CD4-positive, CD25-positive, alpha-beta regulatory T cell (primary cell): ENCODE measurements around the gene ADGRL1. TPM values are rescaled to one million over a fixed set of nuclear protein-coding genes. Genes with fewer than 3 reads are reported as not detected.

Source experiments
- ATAC-seq, 2 donors: fragments of 150-1000 bp; cut with Tn5 transposase; one replicate each; pipeline ENCODE4 v1.10.0; 2021; ENCODE audit warnings: low read depth in 2 of 2, moderate number of reproducible peaks in 2 of 2, moderate library complexity in 1 of 2
- DNase-seq, 3 donors: peaks; one replicate each; pipeline versions ENCODE4 v3.0.0 to v3.0.0-alpha.2; 2012 to 2022; ENCODE audit warnings: mixed read lengths in 1 of 3
- H3K27ac ChIP-seq: one replicate; pipeline ENCODE4 v1.7.0; 2013; ENCODE audit warnings: mild to moderate bottlenecking, low read length; ENCODE audit not compliant: insufficient read depth, poor library complexity, severe bottlenecking
- H3K27me3 ChIP-seq: one replicate; pipeline ENCODE4 v1.7.0; 2013; ENCODE audit warnings: low read length; ENCODE audit not compliant: control insufficient read depth, insufficient read depth
- H3K36me3 ChIP-seq: one replicate; pipeline ENCODE4 v1.7.0; 2013; ENCODE audit warnings: mild to moderate bottlenecking, low read length, moderate library complexity; ENCODE audit not compliant: control insufficient read depth, insufficient read depth
- H3K4me1 ChIP-seq: 2 replicates; pipeline ENCODE4 v1.7.0; 2013; ENCODE audit warnings: mild to moderate bottlenecking, low read length; ENCODE audit not compliant: insufficient read depth, control insufficient read depth, poor library complexity, severe bottlenecking
- H3K4me3 ChIP-seq: one replicate; pipeline ENCODE4 v1.7.0; 2013; ENCODE audit warnings: low read depth, mild to moderate bottlenecking, low read length, moderate library complexity
- H3K9me3 ChIP-seq, 2 experiments: 1 replicate in 1 of 2; 2 replicates in 1 of 2; pipeline ENCODE4 v1.7.0; 2013; ENCODE audit warnings: low read length in 2 of 2, mild to moderate bottlenecking in 1 of 2, moderate library complexity in 1 of 2; ENCODE audit not compliant: control insufficient read depth in 2 of 2
- H3K27ac Mint-ChIP-seq, 3 donors: one replicate each; pipeline ENCODE4 v1.8.0; 2020 to 2022; ENCODE audit warnings: mild to moderate bottlenecking in 3 of 3, mixed read lengths in 3 of 3, moderate library complexity in 2 of 3
- H3K27me3 Mint-ChIP-seq: one replicate; pipeline ENCODE4 v1.8.0; 2022; ENCODE audit warnings: mild to moderate bottlenecking, mixed read lengths
- H3K36me3 Mint-ChIP-seq: one replicate; pipeline ENCODE4 v1.8.0; 2020; ENCODE audit warnings: mixed read lengths
- H3K4me1 Mint-ChIP-seq, 4 donors: one replicate each; pipeline ENCODE4 v1.8.0; 2020 to 2022; ENCODE audit warnings: mixed read lengths in 4 of 4, mild to moderate bottlenecking in 1 of 4
- H3K4me3 Mint-ChIP-seq, 4 donors: one replicate each; pipeline ENCODE4 v1.8.0; 2020 to 2022; ENCODE audit warnings: mild to moderate bottlenecking in 4 of 4, mixed read lengths in 4 of 4, moderate library complexity in 3 of 4
- H3K9me3 Mint-ChIP-seq, 7 donors: one replicate each; pipeline ENCODE4 v1.8.0; 2020 to 2022; ENCODE audit warnings: mixed read lengths in 7 of 7, mild to moderate bottlenecking in 3 of 7, moderate library complexity in 2 of 7
- polyA plus RNA-seq, 4 donors: library from polyadenylated mRNA; unstranded; fragments of 300-500 nt; fragmentation: Illumina TruSeq; gene quantifications; one replicate each; pipeline ENCODE4 v1.2.3, GENCODE V29; 2021
- total RNA-seq: library from RNA; stranded (reverse); gene quantifications from one replicate; pipeline ENCODE4 v1.2.3, GENCODE V29; 2022

The ADGRL1 gene
- total and polyA plus RNA-seq, 5 donors from 2014 or later = 0.21 to 8.2 (median 0.34) TPM; not detected in 1

DNA sequence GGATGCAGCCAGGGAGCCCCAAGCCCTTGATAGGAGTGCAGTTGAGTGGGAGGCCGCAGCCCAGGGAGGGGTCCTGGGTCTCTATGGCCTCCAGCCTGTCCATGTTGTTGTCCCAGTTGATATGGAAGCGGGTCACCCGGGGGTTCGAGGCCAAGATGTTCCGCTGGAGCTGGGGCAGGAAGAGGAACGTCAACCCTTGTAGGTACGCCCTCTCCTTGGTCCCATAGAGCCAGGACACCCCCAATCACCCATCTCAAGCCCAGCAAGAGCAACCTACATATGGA is 85.5 kb downstream of the ADGRL1 start:
- Mint-ChIP-seq H3K4me1 (peaks cover 0 to 30% (median 23%) of the 10 kb centered on the region in 4 donors), H3K27ac (no peak overlapping the region), H3K36me3 (peaks cover 3% of the 10 kb centered on the region), H3K27me3 (no peaks in the 10 kb centered on the region), H3K9me3 (peaks cover 0 to 2% (median 0%) of the 10 kb centered on the region in 7 donors), H3K4me3 (peak overlapping the region in 1 of 4 donors; percentile 70)
- Histone ChIP-seq H3K9me3 (no peaks in the 10 kb centered on the region), H3K27me3 (no peaks in the 10 kb centered on the region), H3K27ac (no peak overlapping the region), H3K4me1 (peaks cover 26% of the 10 kb centered on the region), H3K4me3 (no peak overlapping the region), H3K36me3 (no peaks in the 10 kb centered on the region)
- no peak for DNase-seq
- no peak for ATAC-seq

DNA sequence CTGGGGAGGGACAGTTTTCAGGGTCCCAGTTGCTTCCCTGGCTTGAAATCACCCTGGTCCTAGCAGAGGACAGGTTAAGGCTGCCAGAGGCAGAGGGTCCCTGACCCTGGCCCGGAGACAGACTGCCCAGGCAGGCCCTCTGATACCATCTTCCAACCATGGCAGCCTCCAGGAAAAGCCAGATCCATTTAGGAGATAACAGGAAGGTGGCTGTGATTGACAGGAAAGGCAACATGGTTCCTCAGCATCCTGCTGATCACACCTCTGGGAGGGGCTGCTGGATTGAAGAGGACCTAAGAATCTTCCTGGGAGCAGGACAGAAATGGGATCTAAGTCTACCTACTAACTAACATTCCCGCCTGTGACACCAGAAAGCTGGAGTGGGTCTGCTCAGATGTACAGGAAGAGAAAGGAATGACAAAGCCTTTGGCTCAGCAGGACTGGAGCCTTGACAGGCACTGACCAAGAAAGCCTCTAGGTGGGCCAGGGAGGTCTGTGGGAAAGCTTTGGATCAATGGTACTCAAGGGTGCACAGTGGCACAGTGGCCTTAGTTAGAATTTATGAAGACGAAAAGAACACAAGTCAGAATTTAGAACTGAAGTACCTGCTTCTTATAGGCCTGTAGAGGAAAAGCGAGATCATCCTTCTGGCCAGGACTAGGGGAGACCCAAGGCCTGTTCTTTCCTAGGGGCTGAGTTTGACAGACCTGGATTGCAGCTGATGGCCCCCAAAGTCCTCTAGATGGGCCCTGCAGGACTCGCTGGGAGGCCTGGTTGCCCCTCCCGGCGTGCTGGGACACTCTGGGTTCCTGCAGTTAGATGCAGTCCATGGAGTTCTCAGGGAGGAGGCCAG is 86.1 kb downstream of the ADGRL1 start:
- H3K4me3 Mint-ChIP-seq = peak overlapping the region in 3 of 4 donors; percentile 29 to 91 (median 47)
- H3K9me3 Mint-ChIP-seq = peaks cover 0 to 2% (median 0%) of the 10 kb centered on the region in 7 donors
- peak overlapping the region in 2 of 3 donors; percentile 65 to 91 for H3K27ac Mint-ChIP-seq
- no peak overlapping the region for H3K27ac ChIP-seq
- H3K27me3 ChIP-seq = no peaks in the 10 kb centered on the region
- H3K4me3 ChIP-seq = no peak overlapping the region
- no peaks in the 10 kb centered on the region for H3K36me3 ChIP-seq
- peaks cover 32% of the 10 kb centered on the region for H3K4me1 ChIP-seq
- H3K4me1 Mint-ChIP-seq = peaks cover 0 to 34% (median 26%) of the 10 kb centered on the region in 4 donors
- peaks cover 3% of the 10 kb centered on the region for H3K36me3 Mint-ChIP-seq
- DNase-seq = no peak
- no peaks in the 10 kb centered on the region for H3K9me3 ChIP-seq
- no peaks in the 10 kb centered on the region for H3K27me3 Mint-ChIP-seq
- no peak for ATAC-seq

GRCh38 chr19:14119146-14119545 is 86.8 kb downstream of the ADGRL1 start:
- H3K36me3 Mint-ChIP-seq = peaks cover 3% of the 10 kb centered on the region
- Histone ChIP-seq H3K9me3 (no peaks in the 10 kb centered on the region), H3K4me3 (no peak overlapping the region), H3K36me3 (no peaks in the 10 kb centered on the region), H3K27ac (peak overlapping the region; percentile 70), H3K4me1 (peaks cover 36% of the 10 kb centered on the region), H3K27me3 (no peaks in the 10 kb centered on the region)
- DNase-seq = no peak
- ATAC-seq = no peak
- peak overlapping the region; percentile 89 to 92 (median 92) for H3K4me3 Mint-ChIP-seq
- no peaks in the 10 kb centered on the region for H3K27me3 Mint-ChIP-seq
- H3K27ac Mint-ChIP-seq = peak overlapping the region; percentile 63 to 97 (median 91)
- H3K4me1 Mint-ChIP-seq = peaks cover 0 to 38% (median 28%) of the 10 kb centered on the region in 4 donors
- peaks cover 0 to 2% (median 0%) of the 10 kb centered on the region in 7 donors for H3K9me3 Mint-ChIP-seq

- H3K36me3 ChIP-seq = no peaks in the 10 kb centered on the region
- peak overlapping the region; percentile 70 for H3K27ac ChIP-seq
- peak overlapping the region; percentile 88 to 97 (median 91) for H3K27ac Mint-ChIP-seq
- H3K9me3 ChIP-seq = no peaks in the 10 kb centered on the region
- peaks cover 36% of the 10 kb centered on the region for H3K4me1 ChIP-seq
- DNase-seq (peak; percentile 22 to 35 (median 23)), ATAC-seq (no peak)
- H3K4me3 ChIP-seq = peak overlapping the region; percentile 43
- no peaks in the 10 kb centered on the region for H3K27me3 ChIP-seq
- H3K27me3 Mint-ChIP-seq = no peaks in the 10 kb centered on the region
- peaks cover 3% of the 10 kb centered on the region for H3K36me3 Mint-ChIP-seq
- peaks cover 0 to 45% (median 28%) of the 10 kb centered on the region in 4 donors for H3K4me1 Mint-ChIP-seq
- peaks cover 0 to 2% (median 0%) of the 10 kb centered on the region in 7 donors for H3K9me3 Mint-ChIP-seq
- peak overlapping the region; percentile 89 to 92 (median 92) for H3K4me3 Mint-ChIP-seq
These were observed 87.6 kb downstream of the ADGRL1 start for GRCh38 chr19:14118165-14119051.

- peak within 1 kb of the TSS; percentile 70 for H3K27ac ChIP-seq
- H3K4me1 Mint-ChIP-seq = peaks cover 0 to 47% (median 31%) of the 10 kb centered on the region in 4 donors
- peak within 1 kb of the TSS; percentile 95 to 98 (median 98) for H3K4me3 Mint-ChIP-seq
- no peaks in the 10 kb centered on the region for H3K27me3 ChIP-seq
- peaks cover 0 to 2% (median 0%) of the 10 kb centered on the region in 7 donors for H3K9me3 Mint-ChIP-seq
- no peaks in the 10 kb centered on the region for H3K36me3 ChIP-seq
- H3K36me3 Mint-ChIP-seq = no peaks in the 10 kb centered on the region
- ATAC-seq (peak; percentile 96 to 98), DNase-seq (peak; percentile 98 to 99 (median 98))
- H3K9me3 ChIP-seq = no peaks in the 10 kb centered on the region
- H3K4me1 ChIP-seq = peaks cover 41% of the 10 kb centered on the region
- peak within 1 kb of the TSS; percentile 88 to 97 (median 91) for H3K27ac Mint-ChIP-seq
- no peaks in the 10 kb centered on the region for H3K27me3 Mint-ChIP-seq
- H3K4me3 ChIP-seq = peak within 1 kb of the TSS; percentile 53
These were observed 88.3 kb downstream of the ADGRL1 start, which contains the start of gene PRKACA for GRCh38 chr19:14117668-14118164. PRKACA (minus strand) TSS chr19:14117762; CDS start chr19:14117547, 215 bp downstream.

- peak overlapping the region; percentile 90 to 97 (median 94) for H3K4me3 Mint-ChIP-seq
- H3K9me3 ChIP-seq = no peaks in the 10 kb centered on the region
- H3K4me3 ChIP-seq = peak overlapping the region; percentile 53
- peak overlapping the region in 2 of 3 donors; percentile 82 to 84 for H3K27ac Mint-ChIP-seq
- H3K27me3 Mint-ChIP-seq = no peaks in the 10 kb centered on the region
- no peak overlapping the region for H3K27ac ChIP-seq
- H3K9me3 Mint-ChIP-seq = peaks cover 0 to 2% (median 0%) of the 10 kb centered on the region in 7 donors
- peaks cover 0 to 54% (median 32%) of the 10 kb centered on the region in 4 donors for H3K4me1 Mint-ChIP-seq
- no peaks in the 10 kb centered on the region for H3K36me3 Mint-ChIP-seq
- no peaks in the 10 kb centered on the region for H3K36me3 ChIP-seq
- peak in 1 of 3 donors; percentile 9 for DNase-seq
- no peak for ATAC-seq
- H3K4me1 ChIP-seq = peaks cover 47% of the 10 kb centered on the region
- H3K27me3 ChIP-seq = no peaks in the 10 kb centered on the region
These were observed 88.9 kb downstream of the ADGRL1 start for GRCh38 chr19:14116918-14117578.

- H3K36me3 ChIP-seq = no peaks in the 10 kb centered on the region
- H3K9me3 ChIP-seq = no peaks in the 10 kb centered on the region
- no peak for DNase-seq
- H3K27ac ChIP-seq = no peak overlapping the region
- peak overlapping the region in 2 of 3 donors; percentile 82 to 84 for H3K27ac Mint-ChIP-seq
- H3K4me1 ChIP-seq = peaks cover 52% of the 10 kb centered on the region
- H3K9me3 Mint-ChIP-seq = peaks cover 0 to 2% (median 0%) of the 10 kb centered on the region in 7 donors
- no peaks in the 10 kb centered on the region for H3K27me3 Mint-ChIP-seq
- no peaks in the 10 kb centered on the region for H3K27me3 ChIP-seq
- H3K36me3 Mint-ChIP-seq = no peaks in the 10 kb centered on the region
- peaks cover 0 to 59% (median 34%) of the 10 kb centered on the region in 4 donors for H3K4me1 Mint-ChIP-seq
- no peak for ATAC-seq
- peak overlapping the region; percentile 53 for H3K4me3 ChIP-seq
- peak overlapping the region; percentile 90 to 97 (median 94) for H3K4me3 Mint-ChIP-seq
These were observed 89.4 kb downstream of the ADGRL1 start for GRCh38 chr19:14116525-14116917.
